HEK293 (cell line): Measurements from ENCODE around the gene GGN.

Source experiments
- BCL6B ChIP-seq: fragments of 450-650 bp; formaldehyde crosslinking; IDR thresholded peaks from 2 replicates; pipeline ENCODE4 v1.5.1; 2017; ENCODE audit warnings: missing biosample characterization, missing genetic modification characterization
- GFI1B ChIP-seq: fragments of 450-650 bp; formaldehyde crosslinking; IDR thresholded peaks from 2 replicates; pipeline ENCODE4 v1.5.1; 2016; ENCODE audit warnings: missing biosample characterization, missing genetic modification characterization
- KLF1 ChIP-seq: fragments of 450-650 bp; formaldehyde crosslinking; IDR thresholded peaks from 2 replicates; pipeline ENCODE4 v1.5.1; 2016; ENCODE audit warnings: missing biosample characterization, missing genetic modification characterization
- KLF7 ChIP-seq: fragments of 450-650 bp; formaldehyde crosslinking; IDR thresholded peaks from 2 replicates; pipeline ENCODE4 v1.5.1; 2016; ENCODE audit warnings: missing biosample characterization, missing genetic modification characterization, borderline replicate concordance
- MEIS1 ChIP-seq: sonication (generic); formaldehyde crosslinking; IDR thresholded peaks from 2 replicates; pipeline ENCODE4 v1.8.1; 2022; ENCODE audit warnings: missing genetic modification reagents, mild to moderate bottlenecking, borderline replicate concordance
- SCRT1 ChIP-seq: fragments of 450-650 bp; formaldehyde crosslinking; IDR thresholded peaks from 2 replicates; pipeline ENCODE4 v1.5.1; 2016; ENCODE audit warnings: missing biosample characterization, missing genetic modification characterization, borderline replicate concordance
- SP2 ChIP-seq: fragments of 450-650 bp; formaldehyde crosslinking; IDR thresholded peaks from 2 replicates; pipeline ENCODE4 v1.5.1; 2016; ENCODE audit warnings: missing biosample characterization, missing genetic modification characterization
- SP3 ChIP-seq: fragments of 450-650 bp; formaldehyde crosslinking; IDR thresholded peaks from 2 replicates; pipeline ENCODE4 v1.5.1; 2016; ENCODE audit warnings: missing biosample characterization, missing genetic modification characterization
- TRIM28 ChIP-seq: IDR thresholded peaks from 2 replicates; pipeline ENCODE4 v1.6.1; 2011; ENCODE audit warnings: low read length, control low read depth, borderline replicate concordance
- TSHZ1 ChIP-seq: fragments of 450-650 bp; formaldehyde crosslinking; IDR thresholded peaks from 2 replicates; pipeline ENCODE4 v1.5.1; 2016; ENCODE audit warnings: missing biosample characterization, missing genetic modification characterization, borderline replicate concordance
- ZBTB1 ChIP-seq: fragments of 450-650 bp; formaldehyde crosslinking; IDR thresholded peaks from 2 replicates; pipeline ENCODE4 v1.5.1; 2016; ENCODE audit warnings: missing biosample characterization, missing genetic modification characterization
- ZBTB10 ChIP-seq: fragments of 450-650 bp; formaldehyde crosslinking; IDR thresholded peaks from 2 replicates; pipeline ENCODE4 v1.5.1; 2016; ENCODE audit warnings: missing biosample characterization, missing genetic modification characterization
- ZEB2 ChIP-seq: fragments of 450-650 bp; formaldehyde crosslinking; IDR thresholded peaks from 2 replicates; pipeline ENCODE4 v1.5.1; 2016; ENCODE audit warnings: missing biosample characterization, missing genetic modification characterization
- ZFP69B ChIP-seq: fragments of 450-650 bp; formaldehyde crosslinking; IDR thresholded peaks from 2 replicates; pipeline ENCODE4 v1.5.1; 2016; ENCODE audit warnings: missing biosample characterization, missing genetic modification characterization
- ZNF121 ChIP-seq: fragments of 450-650 bp; formaldehyde crosslinking; IDR thresholded peaks from 2 replicates; pipeline ENCODE4 v1.5.1; 2016; ENCODE audit warnings: missing biosample characterization, missing genetic modification characterization
- ZNF133 ChIP-seq: fragments of 450-650 bp; formaldehyde crosslinking; IDR thresholded peaks from 2 replicates; pipeline ENCODE4 v1.5.1; 2016; ENCODE audit warnings: missing biosample characterization, missing genetic modification characterization
- ZNF169 ChIP-seq: fragments of 450-650 bp; formaldehyde crosslinking; IDR thresholded peaks from 2 replicates; pipeline ENCODE4 v1.5.1; 2016; ENCODE audit warnings: missing biosample characterization, missing genetic modification characterization
- ZNF18 ChIP-seq: fragments of 450-650 bp; formaldehyde crosslinking; IDR thresholded peaks from 2 replicates; pipeline ENCODE4 v1.5.1; 2016; ENCODE audit warnings: missing biosample characterization, missing genetic modification characterization
- ZNF184 ChIP-seq: fragments of 450-650 bp; IDR thresholded peaks from 2 replicates; pipeline ENCODE4 v1.5.1; 2018; ENCODE audit warnings: missing biosample characterization, mild to moderate bottlenecking, missing genetic modification characterization
- ZNF214 ChIP-seq: fragments of 450-650 bp; formaldehyde crosslinking; IDR thresholded peaks from 2 replicates; pipeline ENCODE4 v1.5.1; 2017; ENCODE audit warnings: missing biosample characterization, mild to moderate bottlenecking, missing genetic modification characterization, borderline replicate concordance
- ZNF354C ChIP-seq: fragments of 450-650 bp; formaldehyde crosslinking; IDR thresholded peaks from 2 replicates; pipeline ENCODE4 v1.5.1; 2016; ENCODE audit warnings: missing biosample characterization, missing genetic modification characterization, low read depth, borderline replicate concordance
- ZNF404 ChIP-seq: fragments of 450-650 bp; formaldehyde crosslinking; IDR thresholded peaks from 2 replicates; pipeline ENCODE4 v1.5.1; 2017; ENCODE audit warnings: missing biosample characterization, missing genetic modification characterization
- ZNF433 ChIP-seq: fragments of 450-650 bp; formaldehyde crosslinking; IDR thresholded peaks from 2 replicates; pipeline ENCODE4 v1.5.1; 2016; ENCODE audit warnings: missing biosample characterization, missing genetic modification characterization, low read depth
- ZNF501 ChIP-seq: fragments of 450-650 bp; formaldehyde crosslinking; IDR thresholded peaks from 2 replicates; pipeline ENCODE4 v1.5.1; 2016; ENCODE audit warnings: missing biosample characterization, missing genetic modification characterization
- ZNF629 ChIP-seq: fragments of 450-650 bp; formaldehyde crosslinking; IDR thresholded peaks from 2 replicates; pipeline ENCODE4 v1.5.1; 2017; ENCODE audit warnings: missing biosample characterization, missing genetic modification characterization
- ZNF645 ChIP-seq: fragments of 450-650 bp; formaldehyde crosslinking; IDR thresholded peaks from 2 replicates; pipeline ENCODE4; 2016; ENCODE audit warnings: missing biosample characterization, missing genetic modification characterization
- ZNF777 ChIP-seq: fragments of 450-650 bp; formaldehyde crosslinking; IDR thresholded peaks from 2 replicates; pipeline ENCODE4 v1.5.1; 2017; ENCODE audit warnings: missing biosample characterization, missing genetic modification characterization, borderline replicate concordance
- ZNF837 ChIP-seq: fragments of 450-650 bp; formaldehyde crosslinking; IDR thresholded peaks from 2 replicates; pipeline ENCODE4 v1.5.1; 2016; ENCODE audit warnings: missing biosample characterization, missing genetic modification characterization
- ZSCAN30 ChIP-seq: fragments of 450-650 bp; IDR thresholded peaks from 2 replicates; pipeline ENCODE4 v1.5.1; 2018; ENCODE audit warnings: missing biosample characterization, mild to moderate bottlenecking, missing genetic modification characterization, moderate library complexity

GGN gene

GRCh38 chr19:38374332-38375097 is 13.3 kb downstream of the GGN start, which contains the start of gene PSMD8 (continued):
- TF ChIP-seq BCL6B (no peak; the same call in 1 of the 2 replicates), ZNF169 (tag by site-specific recombination) (no peak), SP2 (peak; percentile 99), MEIS1 (CRISPR knock-in tag) (no peak), ZNF121 (peak; percentile 95), ZNF404 (no peak), TRIM28 (peak; percentile 35; the same call in 1 of the 2 replicates), ZNF133 (no peak), SP3 (tag by site-specific recombination) (peak; percentile 100), ZNF184 (tag by site-specific recombination) (no peak), ZNF645 (peak; percentile 72; the same call in 1 of the 2 replicates), SCRT1 (tag by site-specific recombination) (no peak), TSHZ1 (tag by site-specific recombination) (peak; percentile 39; the same call in 1 of the 2 replicates), ZNF18 (tag by site-specific recombination) (peak; percentile 9; the same call in 1 of the 2 replicates), ZBTB1 (no peak), ZNF214 (tag by site-specific recombination) (no peak), ZNF629 (peak; percentile 100), ZNF837 (tag by site-specific recombination) (no peak), ZSCAN30 (tag by site-specific recombination) (peak; percentile 91), ZNF777 (tag by site-specific recombination) (peak; percentile 75; the same call in 1 of the 2 replicates), KLF7 (tag by site-specific recombination) (peak; percentile 93), KLF1 (tag by site-specific recombination) (peak; percentile 88), GFI1B (tag by site-specific recombination) (no peak; the same call in 1 of the 2 replicates), ZNF433 (tag by site-specific recombination) (no peak), ZBTB10 (tag by site-specific recombination) (peak; percentile 75), ZNF354C (tag by site-specific recombination) (no peak), ZNF501 (peak; percentile 100), ZFP69B (peak; percentile 88), ZEB2 (tag by site-specific recombination) (peak; percentile 99)
